Endothelial cell of umbilical vein (primary cell): ENCODE data around the gene EDDM3A. TPM values are rescaled to one million over a fixed set of nuclear protein-coding genes. Genes with fewer than 3 reads are reported as not detected.

Source experiments
- BruUV-seq: library from RNA; stranded (reverse); fragments of 400-500 nt; replicated peaks from 2 replicates; lab custom pipeline; 2021; lab: Mats Ljungman, UMichigan
- CTCF ChIA-PET: fragments of 300-600, 350-600 bp; sonication (Branson Sonifier 250); formaldehyde crosslinking; loops from one replicate; lab custom pipeline; 2021; ENCODE audit warnings: antibody characterized with exemption, inconsistent platforms; lab: Charles Lee
- POLR2A ChIA-PET: fragments of 300-600, 350-600 bp; sonication (Branson Sonifier 250); formaldehyde crosslinking; loops from one replicate; lab custom pipeline; 2021; ENCODE audit warnings: antibody characterized with exemption, inconsistent platforms; lab: Charles Lee
- DNase-seq: peaks from one replicate; pipeline ENCODE4 v3.0.0-alpha.2; 2011; ENCODE audit warnings: low read depth, low spot score
- FAIRE-seq: peaks from 2 replicates; lab custom pipeline; 2011; peaks lifted over from hg19 to GRCh38; lab: Jason Lieb, UNC
- H2AFZ ChIP-seq: 2 replicates; pipeline ENCODE4 v1.6.0; 2012; ENCODE audit warnings: low read depth, low read length, control low read depth, inconsistent platforms
- H3K27ac ChIP-seq: 2 replicates; pipeline ENCODE4 v1.5.1; 2011; ENCODE audit warnings: low read depth, mild to moderate bottlenecking, control low read depth, low read length, moderate library complexity; ENCODE audit not compliant: insufficient read depth
- H3K27me3 ChIP-seq, 2 experiments: 2 replicates each; pipeline versions ENCODE4 v1.6.0 to v1.6.1; 2011; ENCODE audit warnings: low read length in 2 of 2, mixed read lengths in 1 of 2; ENCODE audit not compliant: control insufficient read depth in 2 of 2, insufficient read depth in 2 of 2
- H3K36me3 ChIP-seq, 2 experiments: 2 replicates in 1 of 2; 3 replicates in 1 of 2; pipeline ENCODE4 v1.5.1; 2011; ENCODE audit warnings: low read length in 2 of 2, mild to moderate bottlenecking in 1 of 2, moderate library complexity in 1 of 2; ENCODE audit not compliant: control insufficient read depth in 2 of 2, insufficient read depth in 2 of 2; ENCODE audit errors: extremely low read depth in 1 of 2
- H3K4me1 ChIP-seq: 3 replicates; pipeline ENCODE4 v1.5.1; 2011; ENCODE audit warnings: mild to moderate bottlenecking, low read length; ENCODE audit not compliant: control insufficient read depth, insufficient read depth; ENCODE audit errors: extremely low read depth
- H3K4me2 ChIP-seq: 2 replicates; pipeline ENCODE4 v1.6.1; 2011; ENCODE audit warnings: low read length, control low read depth, mixed read lengths; ENCODE audit not compliant: insufficient read depth
- H3K4me3 ChIP-seq, 3 experiments: fragments of 200-600 bp in 1 of 3; sonication (generic), shearing (Covaris generic) in 1 of 3; replicated peaks in 1 of 3; 2 replicates each; pipeline ENCODE4 v1.5.1; 2011 to 2016; ENCODE audit warnings: control low read depth in 3 of 3, low read length in 3 of 3, mild to moderate bottlenecking in 2 of 3, inconsistent platforms in 1 of 3, low read depth in 1 of 3, moderate library complexity in 1 of 3; ENCODE audit not compliant: insufficient read depth in 1 of 3
- H3K79me2 ChIP-seq: 2 replicates; pipeline ENCODE4 v1.6.0; 2012; ENCODE audit warnings: low read length, inconsistent platforms; ENCODE audit not compliant: control insufficient read depth, insufficient read depth
- H3K9ac ChIP-seq: replicated peaks from 2 replicates; pipeline ENCODE3; 2011; ENCODE audit warnings: low read length, control low read depth; ENCODE audit not compliant: insufficient read depth; ENCODE audit errors: extremely low read depth
- H3K9me1 ChIP-seq: replicated peaks from 3 replicates; pipeline ENCODE4 v1.6.0; 2011; ENCODE audit warnings: mild to moderate bottlenecking, low read length; ENCODE audit not compliant: control insufficient read depth, insufficient read depth; ENCODE audit errors: extremely low read depth
- H3K9me3 ChIP-seq: replicated peaks from 2 replicates; pipeline ENCODE4 v1.5.1; 2012; ENCODE audit warnings: low read length, inconsistent platforms; ENCODE audit not compliant: control insufficient read depth, insufficient read depth
- H4K20me1 ChIP-seq: replicated peaks from 2 replicates; pipeline ENCODE3; 2011; ENCODE audit warnings: mild to moderate bottlenecking, low read length; ENCODE audit not compliant: control insufficient read depth, insufficient read depth; ENCODE audit errors: extremely low read depth
- EZH2 ChIP-seq: IDR thresholded peaks from 2 replicates; pipeline ENCODE4 v1.6.1; 2012; ENCODE audit warnings: borderline replicate concordance, low read depth, mild to moderate bottlenecking, moderate library complexity, low read length, inconsistent platforms; ENCODE audit not compliant: severe bottlenecking
- FOS ChIP-seq: IDR thresholded peaks from 2 replicates; pipeline ENCODE4 v1.6.1; 2011; ENCODE audit warnings: mild to moderate bottlenecking, low read length, moderate library complexity, borderline replicate concordance; ENCODE audit not compliant: insufficient read depth
- GATA2 ChIP-seq: IDR thresholded peaks from 2 replicates; pipeline ENCODE4 v1.7.0; 2011; ENCODE audit warnings: low read depth, mild to moderate bottlenecking, moderate library complexity, mixed read lengths, low read length; ENCODE audit not compliant: insufficient read length, insufficient read depth
- JUN ChIP-seq: IDR thresholded peaks from 2 replicates; pipeline ENCODE4 v1.6.1; 2011; ENCODE audit warnings: borderline replicate concordance, low read depth; ENCODE audit not compliant: insufficient read length, insufficient read depth
- MAX ChIP-seq: IDR thresholded peaks from 2 replicates; pipeline ENCODE4 v1.6.1; 2011; ENCODE audit not compliant: insufficient read depth, insufficient read length
- MYC ChIP-seq: IDR thresholded peaks from one replicate; pipeline ENCODE4 v1.6.1; 2011; ENCODE audit warnings: mild to moderate bottlenecking, low read depth, low read length
- POLR2A ChIP-seq: IDR thresholded peaks from 2 replicates; pipeline ENCODE4 v1.6.1; 2012; ENCODE audit warnings: low read depth, mild to moderate bottlenecking, control low read depth, low read length
- POLR2AphosphoS5 ChIP-seq: IDR thresholded peaks from 2 replicates; pipeline ENCODE4 v1.6.1; 2012; ENCODE audit warnings: low read depth, mild to moderate bottlenecking, control low read depth, low read length, moderate library complexity; ENCODE audit not compliant: insufficient read depth
- dilution Hi-C: fragments of 300-500 bp; cut with MboI; formaldehyde crosslinking; loops from one replicate; pipeline ENCODE4 v1.15.0; 2019; ENCODE audit warnings: low sequenced_read_pairs; ENCODE audit not compliant: extremely low pct_ligation_motif_present
- intact Hi-C: fragments of 100-400 bp; cut with micrococcal nuclease; formaldehyde crosslinking; loops from one replicate; pipeline ENCODE4 v1.10.0; 2022
- polyA plus RNA-seq, 4 experiments: library from polyadenylated mRNA; depleted of rRNA in 3 of 4; stranded (reverse) in 3 of 4; unstranded in 1 of 4; fragments of >200 nt; gene quantifications; 2 replicates each; pipeline versions ENCODE4 v1.2.1 to v1.2.3, GENCODE V29; 2011 to 2012; ENCODE audit warnings: missing spikeins in 1 of 4
- total RNA-seq: library from RNA; stranded (reverse); gene quantifications from 2 replicates; pipeline ENCODE4 v1.2.3, GENCODE V29; 2021
- TF ChIP-seq, protein P1 (sequence below), 2 donors: IDR thresholded peaks; 1 replicate in 1 of 2; 2 replicates in 1 of 2; pipeline ENCODE4 v1.5.1; 2011; ENCODE audit warnings: low read length in 2 of 2, mild to moderate bottlenecking in 2 of 2, moderate library complexity in 2 of 2, control low read depth in 1 of 2, inconsistent platforms in 1 of 2, low read depth in 1 of 2; ENCODE audit not compliant: insufficient read depth in 1 of 2; ENCODE audit errors: extremely low read depth in 1 of 2

The EDDM3A gene
- total and polyA plus RNA-seq, 2 donors (not counting 3 experiments of a cell fraction or from before 2014, with no cell fraction given) = not detected

GRCh38 chr14:20730891-20731290 is 14.8 kb upstream of the EDDM3A start:
- ChIA-PET POLR2A (no interaction called here), CTCF (interaction anchor here (0.9 to 1.0 kb wide), 3 partner anchors 15 to 127 kb away, joined by 3 to 4 read pairs (median 3); partner anchors contain the start of gene EDDM3A)
- H2AFZ ChIP-seq = no peak overlapping the region
- H3K4me2 ChIP-seq = no peak overlapping the region
- no peaks in the 10 kb centered on the region for H3K36me3 ChIP-seq
- H3K9me1 ChIP-seq = no peaks in the 10 kb centered on the region
- no peaks in the 10 kb centered on the region for H3K79me2 ChIP-seq
- no peak for TF ChIP-seq JUN
- no peak for TF ChIP-seq POLR2AphosphoS5
- TF ChIP-seq, protein P1, sequence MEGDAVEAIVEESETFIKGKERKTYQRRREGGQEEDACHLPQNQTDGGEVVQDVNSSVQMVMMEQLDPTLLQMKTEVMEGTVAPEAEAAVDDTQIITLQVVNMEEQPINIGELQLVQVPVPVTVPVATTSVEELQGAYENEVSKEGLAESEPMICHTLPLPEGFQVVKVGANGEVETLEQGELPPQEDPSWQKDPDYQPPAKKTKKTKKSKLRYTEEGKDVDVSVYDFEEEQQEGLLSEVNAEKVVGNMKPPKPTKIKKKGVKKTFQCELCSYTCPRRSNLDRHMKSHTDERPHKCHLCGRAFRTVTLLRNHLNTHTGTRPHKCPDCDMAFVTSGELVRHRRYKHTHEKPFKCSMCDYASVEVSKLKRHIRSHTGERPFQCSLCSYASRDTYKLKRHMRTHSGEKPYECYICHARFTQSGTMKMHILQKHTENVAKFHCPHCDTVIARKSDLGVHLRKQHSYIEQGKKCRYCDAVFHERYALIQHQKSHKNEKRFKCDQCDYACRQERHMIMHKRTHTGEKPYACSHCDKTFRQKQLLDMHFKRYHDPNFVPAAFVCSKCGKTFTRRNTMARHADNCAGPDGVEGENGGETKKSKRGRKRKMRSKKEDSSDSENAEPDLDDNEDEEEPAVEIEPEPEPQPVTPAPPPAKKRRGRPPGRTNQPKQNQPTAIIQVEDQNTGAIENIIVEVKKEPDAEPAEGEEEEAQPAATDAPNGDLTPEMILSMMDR (IDR thresholded peaks at IDR 0.05; ENCODE audit: extremely low read depth in 1 of 2, insufficient read depth in 1 of 2, low read depth in 1 of 2, low read length in 2 of 2) = no peak
- TF ChIP-seq POLR2A = no peak
- TF ChIP-seq MAX = no peak
- TF ChIP-seq GATA2 = no peak
- no peak for TF ChIP-seq MYC
- no peak for TF ChIP-seq FOS
- TF ChIP-seq EZH2 = no peak
- no peak overlapping the region for H3K4me3 ChIP-seq
- DNase-seq (no peak), FAIRE-seq (no peak)
- BruUV-seq = no TSS peak
- H3K9ac ChIP-seq = no peak overlapping the region
- dilution Hi-C loops = no loop called here
- H4K20me1 ChIP-seq = no peaks in the 10 kb centered on the region
- no peaks in the 10 kb centered on the region for H3K9me3 ChIP-seq
- H3K27me3 ChIP-seq = peaks cover 26 to 28% of the 10 kb centered on the region in 2 experiments
- H3K27ac ChIP-seq = no peak overlapping the region
- intact Hi-C loops = no loop called here
- H3K4me1 ChIP-seq = no peaks in the 10 kb centered on the region
